ENCODE data around the gene DNMT3A. TPM values are rescaled to one million over a fixed set of nuclear protein-coding genes. Genes with fewer than 3 reads are reported as not detected.

The DNMT3A gene
- total and polyA plus RNA-seq, 10 donors = 9.0 to 64.6 (median 33.2) TPM

DNA sequence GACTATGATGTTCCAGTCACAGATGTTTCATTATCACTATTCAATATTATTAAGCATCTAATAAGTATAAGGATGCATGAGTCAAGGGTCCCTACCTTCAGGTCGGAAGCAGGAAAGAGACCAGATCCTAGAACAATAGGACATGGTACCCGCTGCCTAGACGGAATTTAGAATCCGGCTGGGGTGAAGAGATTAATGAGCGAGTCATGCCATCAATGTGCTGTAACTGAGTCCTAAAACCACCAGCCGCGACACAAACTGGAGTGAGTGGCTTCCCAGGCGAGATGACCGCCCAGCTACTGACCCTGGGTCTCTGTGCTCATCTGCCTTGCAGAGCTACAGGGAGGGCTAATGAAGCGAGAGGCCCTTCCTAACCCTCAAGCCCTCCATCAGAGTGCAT lies 73.6 kb downstream of the DNMT3A start:
- intact Hi-C loops (cut with DNase I; ENCODE audit: low total_unique reads) = no loop called here
- Histone ChIP-seq H3K4me1 (peaks cover 0 to 21% (median 9%) of the 10 kb centered on the region in 6 donors), H3K36me3 (peaks cover 0 to 84% (median 28%) of the 10 kb centered on the region in 6 donors), H3K27ac (no peak overlapping the region), H3K4me3 (no peak overlapping the region), H3K27me3 (replicated peaks in 1 of 7) (no peaks in the 10 kb centered on the region), H3K9me3 (no peaks in the 10 kb centered on the region)
- DNase-seq = no peak
- 88 to 94% (median 94%) methylated on average over 10 of the region's 10 CpGs for WGBS, 5 donors
- TF ChIP-seq POLR2AphosphoS5 (IDR thresholded peaks at IDR 0.05) (no peak), POLR2A (IDR thresholded peaks at IDR 0.05) (no peak)
- TF ChIP-seq, protein P1, sequence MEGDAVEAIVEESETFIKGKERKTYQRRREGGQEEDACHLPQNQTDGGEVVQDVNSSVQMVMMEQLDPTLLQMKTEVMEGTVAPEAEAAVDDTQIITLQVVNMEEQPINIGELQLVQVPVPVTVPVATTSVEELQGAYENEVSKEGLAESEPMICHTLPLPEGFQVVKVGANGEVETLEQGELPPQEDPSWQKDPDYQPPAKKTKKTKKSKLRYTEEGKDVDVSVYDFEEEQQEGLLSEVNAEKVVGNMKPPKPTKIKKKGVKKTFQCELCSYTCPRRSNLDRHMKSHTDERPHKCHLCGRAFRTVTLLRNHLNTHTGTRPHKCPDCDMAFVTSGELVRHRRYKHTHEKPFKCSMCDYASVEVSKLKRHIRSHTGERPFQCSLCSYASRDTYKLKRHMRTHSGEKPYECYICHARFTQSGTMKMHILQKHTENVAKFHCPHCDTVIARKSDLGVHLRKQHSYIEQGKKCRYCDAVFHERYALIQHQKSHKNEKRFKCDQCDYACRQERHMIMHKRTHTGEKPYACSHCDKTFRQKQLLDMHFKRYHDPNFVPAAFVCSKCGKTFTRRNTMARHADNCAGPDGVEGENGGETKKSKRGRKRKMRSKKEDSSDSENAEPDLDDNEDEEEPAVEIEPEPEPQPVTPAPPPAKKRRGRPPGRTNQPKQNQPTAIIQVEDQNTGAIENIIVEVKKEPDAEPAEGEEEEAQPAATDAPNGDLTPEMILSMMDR (IDR thresholded peaks at IDR 0.05 in 8 of 11, conservative IDR thresholded peaks at IDR 0.05 in 3 of 11) = no peak

DNA sequence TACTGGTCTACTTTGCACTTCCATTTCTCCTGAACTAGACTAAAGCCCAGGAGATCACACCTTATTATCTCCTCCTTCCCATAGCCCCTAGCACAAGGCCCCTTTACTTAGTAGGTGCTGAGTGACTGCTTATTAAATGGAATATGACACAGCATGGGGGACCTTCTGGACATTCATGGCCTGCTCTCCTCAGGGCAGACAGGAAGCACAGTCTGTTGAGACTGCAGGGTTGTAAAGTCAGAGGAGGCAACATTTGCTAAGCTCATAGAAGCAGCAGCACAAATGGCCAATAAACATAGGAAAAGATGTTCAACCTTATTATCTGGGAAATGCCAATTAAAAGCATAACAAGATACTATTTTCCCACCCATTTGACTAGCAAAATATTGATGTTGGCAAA lies 75.3 kb downstream of the DNMT3A start:
- Histone ChIP-seq H3K9me3 (no peaks in the 10 kb centered on the region), H3K36me3 (peaks cover 0 to 73% (median 25%) of the 10 kb centered on the region in 6 donors), H3K4me1 (peaks cover 0 to 16% (median 0%) of the 10 kb centered on the region in 6 donors), H3K4me3 (no peak overlapping the region), H3K27me3 (replicated peaks in 1 of 7) (no peaks in the 10 kb centered on the region), H3K27ac (no peak overlapping the region)
- no peak for TF ChIP-seq POLR2AphosphoS5 (IDR thresholded peaks at IDR 0.05)
- TF ChIP-seq, protein P1 (IDR thresholded peaks at IDR 0.05 in 8 of 11, conservative IDR thresholded peaks at IDR 0.05 in 3 of 11) = no peak
- no peak for TF ChIP-seq POLR2A (IDR thresholded peaks at IDR 0.05)
- DNase-seq = no peak
- intact Hi-C loops (cut with DNase I; ENCODE audit: low total_unique reads) = no loop called here

DNA sequence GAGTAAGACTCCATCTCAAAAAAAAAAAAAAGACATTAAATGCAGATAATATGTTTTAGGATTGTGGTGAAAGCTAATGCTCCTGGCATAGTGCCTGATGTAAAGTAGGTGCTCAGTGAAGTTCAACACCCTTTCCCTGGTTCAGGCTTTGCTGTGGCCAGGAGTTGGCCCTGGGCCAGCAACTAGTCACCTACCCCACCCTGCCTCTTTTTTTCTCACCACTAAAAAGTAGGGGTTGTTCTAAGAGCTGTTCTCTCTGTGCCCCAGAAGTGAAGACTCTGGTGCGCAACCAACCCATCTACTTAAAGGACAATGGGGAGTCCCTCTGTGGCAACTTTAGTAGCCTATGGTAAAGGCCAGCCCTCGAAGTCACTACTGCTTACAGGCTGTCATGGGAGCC lies 75.9 kb downstream of the DNMT3A start:
- Histone ChIP-seq H3K4me3 (no peak overlapping the region), H3K9me3 (no peaks in the 10 kb centered on the region), H3K27ac (no peak overlapping the region), H3K36me3 (peaks cover 0 to 70% (median 20%) of the 10 kb centered on the region in 6 donors), H3K4me1 (peaks cover 0 to 16% (median 0%) of the 10 kb centered on the region in 6 donors), H3K27me3 (replicated peaks in 1 of 7) (no peaks in the 10 kb centered on the region)
- TF ChIP-seq, protein P1 (IDR thresholded peaks at IDR 0.05 in 8 of 11, conservative IDR thresholded peaks at IDR 0.05 in 3 of 11) = no peak
- TF ChIP-seq POLR2A (IDR thresholded peaks at IDR 0.05) = no peak
- no peak for TF ChIP-seq POLR2AphosphoS5 (IDR thresholded peaks at IDR 0.05)
- no peak for DNase-seq
- intact Hi-C loops (cut with DNase I; ENCODE audit: low total_unique reads) = no loop called here
- WGBS, 5 donors = 75 to 92% (median 86%) methylated on average over 2 of the region's 2 CpGs

DNA sequence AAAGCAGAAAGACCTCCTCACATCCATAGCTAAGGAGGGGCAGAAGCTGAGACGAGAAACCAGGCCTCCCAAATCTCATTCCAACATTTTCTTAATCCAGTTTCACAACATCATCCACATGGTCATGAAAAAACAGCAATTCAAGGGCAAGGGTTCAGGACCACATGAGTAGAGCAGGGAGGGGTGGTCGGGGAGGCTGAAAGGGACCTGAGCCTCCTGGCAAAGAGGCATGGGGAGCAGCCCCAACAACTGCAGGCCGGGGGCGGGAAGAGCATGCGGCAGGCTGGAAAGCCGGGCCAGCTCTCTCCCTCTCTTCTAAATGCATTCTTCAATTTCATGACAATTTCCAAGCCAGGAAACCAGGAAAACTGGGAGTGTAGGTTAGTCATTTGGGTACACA lies 76.7 kb downstream of the DNMT3A start:
- H3K27ac ChIP-seq = no peak overlapping the region

More for the DNA sequence above, 76.7 kb downstream of the DNMT3A start:
- Histone ChIP-seq H3K4me1 (peaks cover 0 to 16% (median 0%) of the 10 kb centered on the region in 6 donors), H3K36me3 (peaks cover 0 to 64% (median 15%) of the 10 kb centered on the region in 6 donors), H3K4me3 (no peak overlapping the region), H3K9me3 (no peaks in the 10 kb centered on the region), H3K27me3 (replicated peaks in 1 of 7) (no peaks in the 10 kb centered on the region)
- DNase-seq = no peak
- intact Hi-C loops (cut with DNase I; ENCODE audit: low total_unique reads) = no loop called here
- no peak for TF ChIP-seq POLR2A (IDR thresholded peaks at IDR 0.05)
- no peak for TF ChIP-seq POLR2AphosphoS5 (IDR thresholded peaks at IDR 0.05)
- TF ChIP-seq, protein P1 (IDR thresholded peaks at IDR 0.05 in 8 of 11, conservative IDR thresholded peaks at IDR 0.05 in 3 of 11) = no peak
- WGBS, 5 donors = 93 to 99% (median 96%) methylated on average over 6 of the region's 6 CpGs
